Esophagus muscularis mucosa (tissue), 4 donors: Measurements from ENCODE around the gene GALNT14. TPM values are rescaled to one million over a fixed set of nuclear protein-coding genes. Genes with fewer than 3 reads are reported as not detected.

Experiments
- DNase-seq: peaks from one replicate; pipeline ENCODE4 v3.0.0-alpha.2; 2017; ENCODE audit errors: extremely low spot score
- H3K27ac ChIP-seq, 4 donors: fragments of 200-600 bp; sonication (generic); replicated peaks in 1 of 4; 1 replicate in 3 of 4; 2 replicates in 1 of 4; pipeline ENCODE4 v1.5.1; 2016 to 2019; ENCODE audit warnings: mild to moderate bottlenecking in 1 of 4
- H3K27me3 ChIP-seq, 4 donors: fragments of 200-600 bp; sonication (generic); one replicate each; pipeline versions ENCODE4 v1.5.1 to v1.6.0; 2016 to 2019
- H3K36me3 ChIP-seq, 4 donors: fragments of 200-600 bp; sonication (generic); one replicate each; pipeline ENCODE4 v1.5.1; 2016 to 2019
- H3K4me1 ChIP-seq, 4 donors: fragments of 200-600 bp; sonication (generic); one replicate each; pipeline ENCODE4 v1.5.1; 2016 to 2019
- H3K4me3 ChIP-seq, 4 donors: fragments of 200-600 bp; sonication (generic); 1 replicate in 2 of 4; 2 replicates in 2 of 4; pipeline ENCODE4 v1.5.1; 2016 to 2019; ENCODE audit warnings: mild to moderate bottlenecking in 4 of 4, moderate library complexity in 1 of 4
- H3K9me3 ChIP-seq, 4 donors: fragments of 200-600 bp; sonication (generic); 1 replicate in 3 of 4; 2 replicates in 1 of 4; pipeline ENCODE4 v1.5.1; 2016 to 2019
- CTCF ChIP-seq, 3 experiments: fragments of 200-600 bp in 2 of 3; fragments of 450-650 bp in 1 of 3; sonication (generic) in 2 of 3; IDR thresholded peaks; one replicate each; pipeline ENCODE4 v1.5.1; 2017 to 2019; ENCODE audit warnings: antibody characterized with exemption in 3 of 3, mild to moderate bottlenecking in 2 of 3, moderate library complexity in 1 of 3
- EP300 ChIP-seq: sonication (generic); formaldehyde crosslinking; IDR thresholded peaks from one replicate; pipeline ENCODE4 v1.6.1; 2017; ENCODE audit warnings: antibody characterized with exemption
- POLR2A ChIP-seq: fragments of 450-650 bp; IDR thresholded peaks from one replicate; pipeline ENCODE4 v1.6.1; 2017; ENCODE audit warnings: antibody characterized with exemption, moderate library complexity, mild to moderate bottlenecking, low read depth
- POLR2AphosphoS5 ChIP-seq, 2 donors: sonication (generic); formaldehyde crosslinking; IDR thresholded peaks; one replicate each; pipeline ENCODE4 v1.6.1; 2017; ENCODE audit warnings: antibody characterized with exemption in 2 of 2
- WGBS: methylation state at CpG from one replicate; pipeline ENCODE4 v1.1.5; 2018; 5-methylcytosine and 5-hydroxymethylcytosine counted together
- intact Hi-C: fragments of 100-400 bp; cut with DNase I; formaldehyde crosslinking; loops from one replicate; pipeline ENCODE4 v1.15.1; 2023
- total RNA-seq, 4 donors: library from RNA; depleted of rRNA; stranded (reverse); fragments of >200 nt; gene quantifications; one replicate each; pipeline versions ENCODE4 v1.1.0 to v1.2.1, GENCODE V29; 2016

GALNT14 gene
- total RNA-seq, 4 donors from 2014 or later = 0.33 to 1.0 (median 0.80) TPM; not detected in 1

GRCh38 chr2:30958918-30959265 lies 179.3 kb downstream of the GALNT14 start:
- H3K4me3 ChIP-seq = no peak overlapping the region
- 71% methylated on average over 4 of the region's 4 CpGs for WGBS
- TF ChIP-seq POLR2A = no peak
- no peak for TF ChIP-seq POLR2AphosphoS5 (IDR thresholded peaks at IDR 0.05)
- TF ChIP-seq EP300 = no peak
- TF ChIP-seq CTCF (IDR thresholded peaks at IDR 0.05) = no peak
- DNase-seq = no peak
- H3K36me3 ChIP-seq = no peaks in the 10 kb centered on the region
- H3K27ac ChIP-seq = no peak overlapping the region
- intact Hi-C loops = no loop called here
- no peaks in the 10 kb centered on the region for H3K27me3 ChIP-seq
- H3K4me1 ChIP-seq = peaks cover 0 to 13% (median 0%) of the 10 kb centered on the region in 4 donors
- H3K9me3 ChIP-seq = no peaks in the 10 kb centered on the region

- Histone ChIP-seq H3K4me3 (no peak overlapping the region), H3K36me3 (no peaks in the 10 kb centered on the region), H3K4me1 (peaks cover 0 to 13% (median 0%) of the 10 kb centered on the region in 4 donors), H3K27me3 (no peaks in the 10 kb centered on the region), H3K27ac (no peak overlapping the region), H3K9me3 (no peaks in the 10 kb centered on the region)
- WGBS = 92% methylated on average over 15 of the region's 15 CpGs
- intact Hi-C loops = no loop called here
- DNase-seq = no peak
- TF ChIP-seq POLR2AphosphoS5 (IDR thresholded peaks at IDR 0.05) = no peak
- no peak for TF ChIP-seq EP300
- TF ChIP-seq CTCF (IDR thresholded peaks at IDR 0.05) = no peak
- TF ChIP-seq POLR2A = no peak
These were observed 179.9 kb downstream of the GALNT14 start for GRCh38 chr2:30958193-30958917.

- Histone ChIP-seq H3K4me1 (peaks cover 0 to 13% (median 0%) of the 10 kb centered on the region in 4 donors), H3K4me3 (no peak overlapping the region), H3K36me3 (no peaks in the 10 kb centered on the region), H3K9me3 (no peaks in the 10 kb centered on the region), H3K27me3 (no peaks in the 10 kb centered on the region), H3K27ac (no peak overlapping the region)
- intact Hi-C loops = no loop called here
- 100% methylated on average over 5 of the region's 5 CpGs for WGBS
- no peak for DNase-seq
- TF ChIP-seq POLR2A (no peak), EP300 (no peak), POLR2AphosphoS5 (IDR thresholded peaks at IDR 0.05) (no peak), CTCF (IDR thresholded peaks at IDR 0.05) (no peak)
These were observed 180.6 kb downstream of the GALNT14 start for GRCh38 chr2:30957591-30957990.

GRCh38 chr2:30956995-30957394 lies 181.2 kb downstream of the GALNT14 start:
- H3K27ac ChIP-seq = no peak overlapping the region
- H3K36me3 ChIP-seq = no peaks in the 10 kb centered on the region
- no peak overlapping the region for H3K4me3 ChIP-seq
- no peaks in the 10 kb centered on the region for H3K27me3 ChIP-seq
- no peaks in the 10 kb centered on the region for H3K9me3 ChIP-seq
- no peak for TF ChIP-seq POLR2AphosphoS5 (IDR thresholded peaks at IDR 0.05)
- TF ChIP-seq EP300 = no peak
- no peak for TF ChIP-seq POLR2A
- TF ChIP-seq CTCF (IDR thresholded peaks at IDR 0.05) = no peak
- no peak for DNase-seq
- intact Hi-C loops = no loop called here
- peaks cover 0 to 13% (median 0%) of the 10 kb centered on the region in 4 donors for H3K4me1 ChIP-seq

GRCh38 chr2:30955516-30956132 lies 182.6 kb downstream of the GALNT14 start:
- WGBS = 97% methylated on average over 14 of the region's 17 CpGs
- no peak overlapping the region for H3K4me3 ChIP-seq
- no peak for DNase-seq
- no peaks in the 10 kb centered on the region for H3K36me3 ChIP-seq
- peaks cover 0 to 3% (median 0%) of the 10 kb centered on the region in 4 donors for H3K27me3 ChIP-seq
- TF ChIP-seq POLR2A = no peak
- TF ChIP-seq CTCF (IDR thresholded peaks at IDR 0.05) = no peak
- no peak for TF ChIP-seq POLR2AphosphoS5 (IDR thresholded peaks at IDR 0.05)
- TF ChIP-seq EP300 = no peak
- no peaks in the 10 kb centered on the region for H3K9me3 ChIP-seq
- peaks cover 0 to 13% (median 0%) of the 10 kb centered on the region in 4 donors for H3K4me1 ChIP-seq
- no peak overlapping the region for H3K27ac ChIP-seq
- intact Hi-C loops = no loop called here
